ENCODE measurements around the gene GABARAP. TPM values are rescaled to one million over a fixed set of nuclear protein-coding genes. Genes with fewer than 3 reads are reported as not detected.

The GABARAP gene
- total and polyA plus RNA-seq, 2 of the 13 experiments (the other 11 are each of a cell fraction or from before 2014, with no cell fraction given), result 161 to 310 TPM

- CTCF ChIA-PET (ENCODE audit: low intra/inter-chr PET ratio, low total read pairs), result no interaction called here
- peaks cover 63% of the 10 kb centered on the region for H3K79me2 ChIP-seq (ENCODE audit: insufficient read depth, low read length)
- 2% methylated on average over 39 of the region's 72 CpGs for WGBS (ENCODE audit: low lambda C conversion rate)
- H3K9ac ChIP-seq (ENCODE audit: insufficient read depth, low read depth, low read length), result peak within 1 kb of the TSS; percentile 83
- TSS peak; percentile 45 for BruUV-seq (replicated peaks)
- peaks cover 22 to 44% of the 10 kb centered on the region in 2 experiments for H3K36me3 ChIP-seq (replicated peaks in 1 of 2; ENCODE audit: control insufficient read depth in 1 of 2, insufficient read depth in 2 of 2, low read length in 2 of 2)
- POLR2A ChIA-PET, result interaction anchor here (0.7 to 8.9 kb wide), 21 partner anchors 8 to 222 kb away, joined by 3 to 140 read pairs (median 5); partner anchors contain the start of genes ACADVL, ASGR1, ASGR2 and CTDNEP1
- FAIRE-seq (peak; percentile 84), DNase-seq (ENCODE audit: low spot score) (peak; percentile 88), ATAC-seq (peak; percentile 62)
- H4K20me1 ChIP-seq (ENCODE audit: insufficient read depth, low read length), result peaks cover 13% of the 10 kb centered on the region; the same call in 1 of the 2 replicates
- H3K4me3 ChIP-seq (replicated peaks in 1 of 3; ENCODE audit: insufficient read depth in 1 of 3, low read depth in 2 of 3, low read length in 3 of 3), result peak within 1 kb of the TSS; percentile 66 to 93 (median 89)
- peaks cover 53% of the 10 kb centered on the region for H3K4me1 ChIP-seq (ENCODE audit: insufficient read depth, low read length)
- H3K9me3 ChIP-seq (ENCODE audit: low read length), result no peaks in the 10 kb centered on the region
- peak within 1 kb of the TSS; percentile 92 for H3K4me2 ChIP-seq (ENCODE audit: low read depth, low read length)
- H3K27ac ChIP-seq (ENCODE audit: extremely low read length, insufficient read depth, low read length), result peak within 1 kb of the TSS; percentile 79
- in situ Hi-C loops (cut with HindIII; ENCODE audit: extremely low pct_ligation_motif_present, low pct_unique_long_range_greater_than_20kb), result no loop called here
- no peak within 1 kb of the TSS for H2AFZ ChIP-seq (ENCODE audit: low read length)
- intact Hi-C loops (cut with micrococcal nuclease; ENCODE audit: unreplicated experiment), result loop anchor here (10.0 kb wide), 1 partner anchor 60 kb away; the partner anchor contains the start of gene ASGR1
- H3K27me3 ChIP-seq (ENCODE audit: control insufficient read depth in 1 of 2, insufficient read depth in 2 of 2, low read length in 2 of 2), result no peaks in the 10 kb centered on the region; a peak in 1 of 5 replicates
- TF ChIP-seq ZNF615 (CRISPR knock-in tag; IDR thresholded peaks at IDR 0.05; ENCODE audit: borderline replicate concordance) (no peak), TAF1 (CRISPR knock-in tag; IDR thresholded peaks at IDR 0.05) (peak; percentile 73; the same call in 1 of the 2 replicates), TP53 (CRISPR knock-in tag; conservative IDR thresholded peaks at IDR 0.05) (peak; percentile 83), GABPA (IDR thresholded peaks at IDR 0.05; ENCODE audit: low read depth, low read length) (no peak), GABPA (CRISPR knock-in tag; IDR thresholded peaks at IDR 0.05; ENCODE audit: low read depth) (peak; percentile 55; the same call in 1 of the 2 replicates), CHD4 (IDR thresholded peaks at IDR 0.05; ENCODE audit: borderline replicate concordance, low read length) (no peak), PCBP2 (optimal IDR thresholded peaks at IDR 0.05; ENCODE audit: low read depth, low read length, poor library complexity, severe bottlenecking) (peak; percentile 38), STAG1 (CRISPR knock-in tag; IDR thresholded peaks at IDR 0.05) (no peak), ZNF280D (CRISPR knock-in tag; IDR thresholded peaks at IDR 0.05) (no peak; the same call in 1 of the 2 replicates), CEBPG (CRISPR knock-in tag; IDR thresholded peaks at IDR 0.05) (peak; percentile 49; the same call in 1 of the 2 replicates), ZBTB43 (CRISPR knock-in tag; conservative IDR thresholded peaks at IDR 0.05) (peak; percentile 66; the same call in 1 of the 2 replicates), ZNF619 (CRISPR knock-in tag; IDR thresholded peaks at IDR 0.05) (no peak), ZFP36L1 (CRISPR knock-in tag; IDR thresholded peaks at IDR 0.05) (no peak), ZNF691 (CRISPR knock-in tag; IDR thresholded peaks at IDR 0.05; ENCODE audit: borderline replicate concordance, low read depth) (peak; percentile 75; the same call in 1 of the 2 replicates), ZFP36L2 (CRISPR knock-in tag; IDR thresholded peaks at IDR 0.05) (no peak), FOXA3 (CRISPR knock-in tag; IDR thresholded peaks at IDR 0.05) (peak; percentile 55; the same call in 1 of the 2 replicates), ZNF329 (CRISPR knock-in tag; IDR thresholded peaks at IDR 0.05; ENCODE audit: low read depth) (no peak)
These were observed 7.9 kb downstream of the GABARAP start, which contains the start of gene DVL2 for GRCh38 chr17:7234083-7234951. TSS of gene DVL2 (minus strand) at chr17:7234517. CDS start at chr17:7234262, 255 bp downstream.
